Inflammatory macrophage treated with lipopolysaccharide for 1 hour (primary cell): ENCODE results near the gene GSTA5.
"Not testable (repeated sequence)": the region's sequence is repeated elsewhere in the genome, so short reads cannot be mapped to it uniquely, and the experiment has no call there.

Experiments
- DNase-seq, 2 donors: peaks; one replicate each; pipeline ENCODE4 v3.0.0-alpha.2; 2020 to 2022

The GSTA5 gene

GRCh38 chr6:52787917-52788316, 52.7 kb downstream of the GSTA5 start:
- no peak for DNase-seq

DNA sequence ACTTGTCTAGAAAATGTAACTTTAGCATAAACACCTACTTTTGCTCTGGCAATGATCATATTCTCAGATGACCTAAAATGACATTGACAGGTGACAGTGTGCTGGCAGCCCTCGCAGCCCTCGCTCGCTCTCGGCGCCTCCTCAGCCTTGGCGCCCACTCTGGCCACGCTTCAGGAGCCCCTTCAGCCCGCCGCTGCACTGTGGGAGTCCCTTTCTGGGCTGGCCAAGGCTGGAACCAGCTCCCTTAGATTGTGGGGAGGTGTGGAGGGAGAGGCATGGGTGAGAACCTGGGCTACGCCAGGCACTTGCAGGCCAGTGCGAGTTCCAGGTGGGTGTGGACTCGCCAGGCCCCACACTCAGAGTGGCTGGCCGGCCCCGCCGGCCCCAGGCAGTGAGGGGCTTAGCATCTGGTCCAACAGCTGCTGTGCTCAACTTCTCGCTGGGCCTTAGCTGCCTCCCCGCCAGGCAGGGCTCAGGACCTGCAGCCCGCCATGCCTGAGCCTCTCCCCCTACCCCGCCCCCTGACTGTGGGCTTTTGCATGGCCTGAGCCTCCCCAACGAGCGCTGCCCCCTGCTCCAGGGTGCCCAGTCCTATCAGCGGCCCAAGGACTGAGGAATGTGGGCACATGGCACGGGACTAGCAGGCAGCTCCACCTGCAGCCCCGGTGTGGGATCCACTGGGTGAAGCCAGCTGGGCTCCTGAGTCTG, 54.2 kb downstream of the GSTA5 start:
- no peak for DNase-seq

- DNase-seq, result not testable (repeated sequence)
These were observed 57.8 kb downstream of the GSTA5 start for GRCh38 chr6:52782696-52783274.

- not testable (repeated sequence) for DNase-seq
These were observed 58.4 kb downstream of the GSTA5 start for GRCh38 chr6:52782209-52782608.
